NCI-H2029 (cell line): Measurements from ENCODE around the gene MDH2.
"Not testable (repeated sequence)": the region's sequence is repeated elsewhere in the genome, so short reads cannot be mapped to it uniquely, and the experiment has no call there.

ENCODE experiments used
- DNase-seq: peaks from one replicate; lab custom pipeline; 2025; lab: John Stamatoyannopoulos, UW

Gene MDH2, protein sequence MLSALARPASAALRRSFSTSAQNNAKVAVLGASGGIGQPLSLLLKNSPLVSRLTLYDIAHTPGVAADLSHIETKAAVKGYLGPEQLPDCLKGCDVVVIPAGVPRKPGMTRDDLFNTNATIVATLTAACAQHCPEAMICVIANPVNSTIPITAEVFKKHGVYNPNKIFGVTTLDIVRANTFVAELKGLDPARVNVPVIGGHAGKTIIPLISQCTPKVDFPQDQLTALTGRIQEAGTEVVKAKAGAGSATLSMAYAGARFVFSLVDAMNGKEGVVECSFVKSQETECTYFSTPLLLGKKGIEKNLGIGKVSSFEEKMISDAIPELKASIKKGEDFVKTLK

DNA sequence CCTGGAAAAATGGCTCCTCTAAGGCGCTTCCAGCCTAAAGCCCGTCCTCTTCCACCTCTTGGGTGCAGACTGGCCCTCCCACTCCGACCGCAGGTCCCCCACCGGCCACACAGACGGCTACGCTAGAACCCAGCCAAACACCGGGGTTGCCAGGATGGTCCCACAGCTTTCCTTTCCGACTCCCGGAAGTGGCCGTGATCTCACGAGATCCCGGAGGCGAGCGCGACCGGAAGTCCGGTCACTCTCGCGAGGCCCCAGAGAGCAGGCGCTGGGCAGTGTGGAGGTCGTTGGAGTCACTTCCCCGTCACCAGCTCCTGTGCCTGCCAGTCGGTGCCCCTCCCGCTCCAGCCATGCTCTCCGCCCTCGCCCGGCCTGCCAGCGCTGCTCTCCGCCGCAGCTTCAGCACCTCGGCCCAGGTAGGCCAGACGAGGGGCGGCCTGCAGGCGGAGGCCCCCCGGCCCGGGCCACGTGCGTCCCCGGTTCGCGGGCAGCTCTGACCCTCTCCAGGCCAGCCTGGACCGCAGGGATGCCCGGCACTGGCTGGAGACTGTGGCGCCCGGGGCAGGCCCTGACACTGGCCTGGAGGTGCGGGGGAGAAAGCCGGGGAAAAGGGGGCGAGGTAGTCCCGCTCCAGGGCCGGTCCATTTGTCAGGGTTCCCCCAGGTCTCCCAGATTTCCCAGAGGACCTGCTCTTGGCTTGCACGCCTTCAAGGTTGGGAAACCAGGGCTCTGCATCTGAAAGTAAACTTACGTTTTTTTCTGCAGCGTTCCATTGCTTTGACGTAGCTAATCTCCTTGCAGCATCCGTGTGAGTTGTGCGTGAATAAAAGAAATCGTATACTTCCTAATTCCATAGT, at the start of gene MDH2, which contains the start of gene STYXL1:
TSS of gene MDH2 (plus strand) at position 296 of the 857 bp plus-strand sequence. CDS start at position 351, 55 bp downstream.
TSS of gene STYXL1 (minus strand) at position 190 of the 857 bp plus-strand sequence. CDS start 17,477 bp downstream, outside the sequence.
- peak; percentile 84 for DNase-seq

DNA sequence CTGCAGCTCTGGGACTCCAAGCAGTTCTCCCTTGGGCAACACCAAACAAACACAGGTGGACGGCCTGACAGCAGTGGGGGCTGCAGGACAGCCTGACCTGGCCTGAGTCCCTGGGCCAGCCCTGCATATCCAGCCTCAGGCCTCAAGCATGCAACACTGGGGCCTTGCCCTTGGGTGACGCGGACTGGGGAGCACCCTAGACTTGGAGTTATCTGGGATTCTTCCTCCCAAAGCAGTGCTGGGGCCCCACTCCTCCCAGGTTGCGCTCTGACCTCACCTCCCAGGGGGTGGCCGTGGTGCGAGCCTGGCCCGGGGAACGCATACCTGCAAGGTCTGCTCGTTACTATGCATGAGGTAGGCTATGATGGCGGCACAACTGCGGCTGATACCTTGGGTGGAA, 47.3 kb upstream of the MDH2 start:
- DNase-seq: no peak

DNA sequence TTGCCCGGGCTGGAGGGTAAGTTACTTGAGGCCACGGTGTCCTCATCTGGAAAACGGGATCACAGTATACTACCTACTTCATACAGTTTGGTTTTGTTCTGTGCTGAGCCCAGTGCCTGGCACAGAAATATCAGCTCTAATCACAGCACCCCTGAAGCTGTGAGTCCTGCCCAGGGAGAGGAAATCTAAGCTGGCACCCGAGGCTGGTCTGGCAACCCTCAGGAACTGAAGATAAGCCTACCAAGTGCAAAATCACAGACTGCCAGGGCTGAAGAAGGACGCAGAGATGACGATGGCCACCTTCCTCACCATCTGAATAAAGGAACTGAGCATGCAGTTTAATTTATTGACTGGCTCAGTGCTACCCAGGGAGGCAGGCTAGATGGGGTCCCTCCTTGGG, 45.8 kb upstream of the MDH2 start:
- no peak for DNase-seq

DNA sequence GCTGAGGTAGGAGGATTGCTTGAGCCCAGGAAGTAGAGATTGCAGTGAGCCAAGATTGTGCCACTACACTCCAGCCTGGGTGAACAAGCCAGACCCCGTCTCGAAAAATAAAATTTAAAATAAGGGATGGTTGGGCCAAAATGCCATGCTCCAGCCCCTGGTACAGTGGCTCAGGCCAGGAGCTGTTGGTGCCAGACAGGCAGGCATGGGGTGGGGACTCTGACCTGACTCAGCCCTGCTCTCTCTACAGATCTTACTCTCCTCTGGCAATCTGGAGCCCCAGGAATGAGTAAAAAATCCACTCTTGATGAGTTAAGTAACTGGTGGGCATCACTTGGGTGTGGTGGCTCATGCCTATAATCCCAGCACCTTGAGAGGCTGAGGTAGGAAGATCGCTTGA, 45.1 kb upstream of the MDH2 start:
- DNase-seq: no peak

DNA sequence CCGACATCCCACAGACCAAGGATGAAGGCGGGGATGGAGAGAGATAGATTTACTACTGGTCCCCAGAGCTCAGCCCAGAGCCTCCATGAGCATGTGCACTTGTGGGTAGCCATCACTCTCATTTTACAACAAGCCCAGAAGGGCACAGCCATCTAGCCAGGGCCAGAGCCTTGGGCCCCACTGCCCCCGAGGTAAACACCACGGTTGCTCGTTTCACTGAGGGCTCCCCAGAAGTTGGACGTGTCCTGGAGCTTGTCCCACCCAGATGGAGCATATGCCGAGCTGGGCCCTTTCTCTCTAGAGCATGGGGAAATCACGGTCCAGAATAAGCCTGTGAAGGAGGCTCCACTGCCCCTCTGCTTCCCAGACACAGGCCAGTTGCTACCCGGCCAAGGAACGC, 44.6 kb upstream of the MDH2 start:
- no peak for DNase-seq

DNA sequence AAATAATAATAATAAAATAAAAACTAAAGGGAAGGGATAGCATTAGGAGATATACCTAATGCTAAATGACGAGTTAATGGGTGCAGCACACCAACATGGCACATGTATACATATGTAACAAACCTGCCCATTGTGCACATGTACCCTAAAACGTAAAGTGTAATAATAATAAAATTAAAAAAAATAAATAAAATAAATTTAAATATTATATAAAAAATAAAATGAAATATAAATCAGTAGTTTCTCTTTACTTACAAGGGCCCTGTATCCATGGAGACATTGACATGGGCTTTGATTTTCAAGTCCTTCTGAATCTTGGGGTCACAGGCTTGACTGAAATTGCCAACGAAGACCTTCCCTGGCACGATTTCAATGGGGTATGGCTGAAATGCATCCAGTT, 42.9 kb upstream of the MDH2 start:
- not testable (repeated sequence) for DNase-seq

DNA sequence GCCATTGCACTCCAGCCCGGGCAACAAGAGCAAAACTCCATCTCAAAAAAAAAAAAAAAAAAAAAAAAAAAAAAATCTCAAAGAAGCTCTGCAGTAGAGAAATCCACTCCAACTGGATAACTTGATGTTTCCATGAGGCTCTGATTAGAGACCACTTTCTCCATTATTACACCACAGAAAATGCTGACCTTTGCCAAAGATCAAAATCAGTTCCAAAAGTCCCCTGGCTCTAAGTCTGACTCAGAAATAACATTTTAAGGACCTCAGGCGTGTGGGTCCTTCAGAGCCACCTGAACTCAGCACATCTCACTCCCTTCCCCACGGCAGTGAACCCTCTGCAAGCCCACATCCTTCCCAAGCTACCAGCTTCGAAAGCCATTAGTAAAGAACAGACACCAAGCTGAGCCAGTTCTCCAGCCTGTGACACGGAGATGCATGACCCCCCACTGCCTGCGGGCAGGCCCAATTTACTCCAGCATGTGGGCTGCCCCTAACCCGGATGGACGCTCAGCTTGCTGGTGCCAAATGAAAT, 39.7 kb upstream of the MDH2 start:
- DNase-seq: no peak

DNA sequence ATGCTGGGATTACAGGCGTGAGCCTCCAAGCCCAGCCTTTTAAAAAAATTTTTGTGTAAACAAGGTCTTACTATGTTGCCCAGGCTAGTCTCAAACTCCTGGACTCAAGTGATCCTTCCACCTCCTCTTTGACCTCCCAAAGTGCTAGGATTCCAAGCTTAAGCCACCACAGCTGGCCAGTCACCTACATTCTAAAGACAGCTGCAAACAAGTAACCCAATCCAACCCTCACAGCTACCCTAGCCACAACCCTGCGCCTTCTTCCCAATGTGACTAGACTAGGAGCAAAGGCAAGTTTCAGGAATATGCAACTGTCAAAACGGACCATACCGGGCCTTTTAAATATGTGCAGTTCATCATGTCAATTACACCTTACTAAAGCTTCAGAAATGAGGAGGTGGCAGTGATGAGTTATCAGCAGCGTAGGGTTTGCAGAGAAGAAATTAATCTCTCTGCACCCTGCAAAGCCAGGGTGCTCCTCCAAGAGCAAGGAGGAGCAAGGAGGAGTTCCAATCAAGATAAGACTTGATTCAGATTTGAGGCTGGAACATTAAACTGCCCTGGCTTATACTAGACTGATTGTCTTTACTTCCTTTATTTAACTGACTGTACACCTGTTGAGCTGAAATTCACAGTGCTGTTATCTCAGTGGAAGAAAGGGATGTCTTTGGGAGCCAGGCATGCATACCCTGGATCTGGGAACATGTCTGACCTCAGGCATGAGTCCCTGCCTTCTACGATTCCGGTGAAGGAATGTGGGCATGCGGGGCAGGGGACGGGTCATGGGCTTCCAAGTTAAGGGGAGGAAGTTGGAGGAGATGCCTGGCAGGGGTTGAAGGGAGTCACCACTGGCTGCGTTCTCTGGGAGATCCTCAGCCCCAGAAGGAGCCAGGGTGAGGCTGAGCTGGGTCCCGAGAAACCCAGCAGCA, 38.0 kb upstream of the MDH2 start:
- DNase-seq: no peak

DNA sequence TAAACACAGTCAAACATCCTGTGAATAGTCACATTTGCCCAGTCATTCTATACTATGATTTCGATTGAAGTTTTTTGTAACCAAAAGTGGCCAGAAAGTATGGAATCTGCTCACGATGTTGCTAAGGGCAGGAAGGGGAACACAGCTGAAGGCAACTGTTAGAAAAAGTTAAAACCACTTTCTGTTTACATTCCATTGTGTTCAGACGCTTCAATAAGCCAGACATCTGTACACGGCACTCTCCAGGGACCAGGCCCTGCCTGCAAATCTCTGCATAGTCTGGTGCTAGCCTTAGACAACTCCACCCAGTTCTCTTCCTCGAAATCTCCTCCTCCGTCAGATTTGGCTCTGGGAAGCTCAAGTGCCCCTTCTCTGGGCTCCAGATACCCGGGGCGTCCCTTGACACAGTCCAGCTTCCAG, 36.5 kb upstream of the MDH2 start:
- no peak for DNase-seq

DNA sequence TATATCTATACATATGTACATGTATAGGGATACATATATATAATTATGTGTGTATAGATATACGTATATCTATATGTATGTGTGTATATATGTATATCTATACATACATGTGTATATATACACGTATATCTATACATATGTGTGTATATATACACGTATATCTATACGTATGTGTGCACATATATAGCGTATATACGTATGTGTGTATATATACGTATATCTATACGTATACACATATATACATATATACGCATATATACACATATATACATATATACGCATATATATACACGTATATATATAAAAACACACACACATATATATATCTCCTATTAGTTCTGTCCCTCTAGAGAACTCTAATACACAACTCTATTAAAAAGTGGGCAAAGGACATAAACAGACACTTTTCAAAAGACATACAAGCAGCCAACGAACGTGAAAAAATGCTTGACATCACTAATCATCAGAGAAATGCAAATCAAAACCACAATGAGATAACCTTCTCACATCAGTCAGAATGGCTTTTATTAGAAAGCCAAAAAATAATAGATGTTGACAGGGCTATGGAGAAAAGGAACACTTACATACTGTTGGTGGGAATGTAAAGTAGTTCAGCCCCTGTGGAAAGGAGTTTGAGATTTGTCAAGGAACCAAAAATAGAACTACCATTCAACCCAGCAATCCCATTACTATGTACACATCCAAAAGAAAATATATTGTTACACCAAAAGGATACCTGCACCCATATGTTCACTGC, 31.5 kb upstream of the MDH2 start:
- DNase-seq: no peak

DNA sequence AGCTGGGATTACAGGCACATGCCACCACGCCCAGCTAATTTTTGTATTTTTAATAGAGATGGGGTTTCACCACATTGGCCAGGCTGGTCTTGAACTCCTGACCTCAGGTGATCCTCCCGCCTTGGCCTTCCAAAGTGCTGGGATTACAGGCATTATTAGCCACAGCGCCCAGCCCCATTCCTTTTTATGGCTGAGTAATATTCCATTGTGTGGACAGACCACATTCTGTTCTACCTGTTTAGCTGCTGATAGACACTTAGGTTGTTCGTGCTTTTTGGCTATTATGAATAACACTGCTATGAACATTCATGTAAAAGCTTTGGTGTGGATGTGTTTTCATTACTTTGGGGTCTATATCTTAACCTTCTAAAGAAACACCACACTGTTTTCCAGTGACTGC, 29.4 kb upstream of the MDH2 start:
- not testable (repeated sequence) for DNase-seq

DNA sequence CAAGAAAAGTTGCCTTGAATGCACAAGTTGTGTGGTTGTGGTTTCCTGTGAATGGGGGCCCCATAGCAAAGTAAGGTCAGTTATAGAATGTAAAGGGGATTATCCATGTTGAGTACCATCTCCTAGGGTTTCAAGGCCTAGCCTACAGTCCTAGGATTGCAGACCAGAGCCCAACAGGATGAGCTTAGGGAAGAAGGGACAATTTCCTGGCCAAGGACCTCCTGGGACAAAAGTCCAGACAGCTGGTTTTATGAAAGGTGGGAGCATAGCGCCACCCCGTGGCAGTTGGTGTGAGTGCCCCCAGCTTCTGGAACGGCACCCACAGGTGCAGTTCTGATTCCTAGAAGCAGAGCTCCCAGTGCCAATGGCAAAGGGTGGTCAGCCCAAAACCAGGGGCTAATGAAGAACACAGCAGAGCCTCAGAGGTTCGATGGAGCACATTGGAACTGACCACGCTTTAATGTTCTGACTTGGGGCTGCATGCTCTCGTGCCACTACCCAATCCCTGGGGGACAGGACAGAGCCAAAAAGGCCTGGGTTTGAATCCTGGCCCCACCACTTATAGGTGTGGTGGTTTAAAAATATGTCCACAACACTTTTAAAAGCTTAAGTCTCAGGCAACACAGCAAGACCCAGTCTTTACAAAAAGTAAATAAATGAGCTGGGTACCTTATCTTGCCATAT, 27.7 kb upstream of the MDH2 start:
- DNase-seq: peak; percentile 33

DNA sequence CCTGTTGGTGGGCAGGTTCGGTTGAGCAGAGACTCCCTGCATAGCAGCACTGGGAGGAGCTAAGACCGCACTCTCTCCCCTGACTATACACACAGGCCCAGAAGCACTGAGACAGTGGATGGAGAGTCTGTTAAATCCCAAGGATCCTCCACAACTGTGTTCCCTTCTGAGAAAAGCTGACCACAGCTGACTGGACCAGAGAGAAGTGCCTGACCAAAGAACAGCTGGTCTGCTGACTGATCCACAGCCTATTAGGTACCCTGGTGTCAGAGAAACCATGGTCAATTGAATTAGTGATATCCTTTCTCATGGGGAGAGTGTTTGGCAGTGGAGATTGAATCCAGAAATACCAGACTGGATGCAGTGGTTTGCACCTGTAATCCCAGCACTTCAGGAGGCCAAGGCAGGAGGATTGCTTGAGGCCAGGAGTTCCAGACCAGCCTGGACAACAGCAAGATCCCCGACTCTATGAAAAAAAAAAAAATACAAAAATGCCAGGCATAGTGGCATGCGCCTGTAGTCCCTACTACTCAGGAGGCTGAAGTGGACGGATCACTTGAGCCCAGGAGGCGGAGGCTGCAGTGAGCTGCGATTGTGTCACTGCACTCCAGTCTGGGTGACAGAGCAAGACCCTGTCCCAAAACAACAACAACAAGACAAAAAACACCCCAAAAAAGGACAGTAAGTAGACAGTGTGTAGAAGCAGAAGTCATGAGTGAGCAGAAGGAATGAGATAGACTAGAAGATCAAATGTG, 25.7 kb upstream of the MDH2 start:
- no peak for DNase-seq

DNA sequence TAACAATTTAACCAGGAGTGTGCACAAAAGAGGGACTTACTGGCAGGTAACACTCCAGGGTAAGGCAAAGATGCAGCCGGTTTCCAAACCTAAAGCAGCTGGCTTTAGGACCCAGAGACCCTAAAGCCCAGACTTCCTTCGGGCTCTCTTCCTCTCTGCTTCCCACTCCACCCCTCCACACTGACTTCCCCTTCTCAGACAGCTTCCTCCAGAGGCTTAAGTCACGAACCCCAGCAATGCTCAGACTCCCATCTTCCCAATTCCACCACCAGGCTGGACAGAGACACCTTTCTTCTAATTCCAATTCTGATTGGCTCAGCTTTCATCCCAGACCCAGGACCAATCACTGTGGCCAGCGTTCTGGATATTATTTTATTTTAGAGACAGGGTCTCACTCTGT, 24.9 kb upstream of the MDH2 start:
- no peak for DNase-seq

DNA sequence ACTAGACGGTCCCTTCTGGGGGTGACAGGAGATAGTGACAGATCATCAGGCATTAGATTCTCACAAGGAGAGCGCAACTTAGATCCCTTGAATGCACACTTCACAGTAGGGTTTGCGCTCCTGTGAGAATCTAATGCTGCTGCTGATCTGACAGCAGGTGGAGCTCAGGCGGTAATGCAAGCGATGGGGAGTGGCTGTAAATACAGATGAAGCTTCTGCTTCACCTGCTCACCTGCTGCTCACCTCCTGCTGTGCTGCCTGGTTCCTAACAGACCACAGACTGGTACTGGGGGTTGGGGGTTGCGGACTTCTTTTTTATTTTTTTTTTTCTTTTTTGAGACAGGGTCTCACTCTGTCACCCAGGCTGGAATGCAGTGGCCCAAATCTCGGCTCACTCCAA, 18.2 kb upstream of the MDH2 start:
- not testable (repeated sequence) for DNase-seq

DNA sequence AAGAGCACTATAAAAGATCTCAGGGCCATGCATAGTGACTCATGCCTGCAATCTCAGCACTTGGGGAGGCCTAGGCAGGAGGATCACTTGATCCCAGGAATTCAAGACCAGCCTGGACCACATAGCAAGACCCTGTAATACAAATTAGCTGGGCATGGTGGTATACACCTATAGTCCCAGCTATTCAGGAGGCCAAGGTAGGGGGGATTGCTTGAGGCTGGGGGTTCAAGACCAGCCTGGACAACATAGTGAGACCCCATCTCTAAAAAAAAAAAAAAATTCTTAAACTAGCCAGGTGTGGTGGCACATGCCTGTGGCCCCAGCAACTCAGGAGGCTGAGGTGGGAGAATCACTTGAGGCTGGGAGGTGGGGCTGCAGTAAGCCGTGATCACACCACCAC, 15.9 kb upstream of the MDH2 start:
- no peak for DNase-seq

DNA sequence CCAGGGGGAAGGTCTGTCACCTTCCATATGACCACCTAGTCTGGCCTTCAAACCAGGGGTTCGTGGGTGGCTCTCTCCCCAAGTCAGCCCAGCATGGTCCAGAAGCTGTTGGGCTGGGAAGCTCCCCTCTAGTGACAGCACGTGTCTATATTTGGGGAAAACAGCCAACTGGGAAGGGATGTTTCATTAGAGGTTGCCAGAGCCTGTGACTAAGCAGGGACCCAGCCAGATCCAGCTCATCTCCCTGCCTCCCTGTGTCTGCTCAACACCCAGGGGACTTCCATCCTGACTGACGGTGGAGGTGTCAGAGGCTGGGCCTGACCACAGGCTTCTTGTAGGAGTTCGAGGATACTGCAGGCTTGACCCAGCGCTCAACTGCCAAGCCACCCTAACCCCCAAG, 10.6 kb upstream of the MDH2 start:
- no peak for DNase-seq

DNA sequence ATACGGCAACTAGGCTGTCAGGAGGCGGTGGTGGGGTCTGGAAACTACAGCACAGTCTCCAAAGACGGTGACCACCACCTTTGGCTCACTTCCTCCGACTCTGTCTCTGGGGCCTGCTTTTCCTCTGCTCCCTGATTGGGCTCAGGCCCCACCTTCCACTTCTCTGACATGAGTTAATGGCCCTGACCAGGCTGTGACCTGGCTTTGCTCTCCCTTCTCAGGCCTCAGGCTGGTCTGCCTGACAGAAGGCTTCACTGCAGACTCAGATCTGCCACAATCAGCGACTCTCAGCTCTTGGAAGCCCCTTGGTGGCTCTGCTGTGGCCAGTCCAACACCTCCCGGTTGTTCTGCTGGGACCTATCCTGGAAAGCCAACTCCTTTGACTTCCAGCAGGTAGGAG, 7.8 kb upstream of the MDH2 start:
- DNase-seq: no peak

DNA sequence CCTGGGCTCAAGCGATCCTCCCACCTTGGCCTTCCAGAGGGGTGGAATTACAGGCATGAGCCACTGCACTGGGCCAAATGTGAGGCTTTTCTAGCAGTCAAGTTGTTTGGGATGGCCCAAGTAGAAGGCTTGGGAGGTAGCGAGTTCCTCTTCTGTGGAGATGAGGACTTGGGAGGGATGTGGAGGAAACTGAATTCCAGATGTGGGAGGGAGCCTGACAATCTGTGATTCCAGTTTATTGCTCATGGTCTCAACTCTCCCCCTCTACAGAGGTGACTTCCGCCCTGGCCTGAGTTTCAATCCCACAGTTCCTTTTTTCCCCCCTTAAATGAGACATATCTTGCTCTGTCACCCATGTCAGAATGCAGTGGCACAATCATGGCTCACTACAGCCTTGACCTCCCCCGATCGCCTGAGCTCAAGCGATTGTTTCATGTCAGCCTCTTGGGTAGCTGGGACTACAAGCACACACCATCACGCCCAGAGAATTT, 3.5 kb upstream of the MDH2 start:
- DNase-seq: no peak
